HFF-Myc (cell line): ENCODE data around the gene VPS52.

Experiments
- DNase-seq: peaks from one replicate; pipeline ENCODE4 v3.0.0-alpha.2; 2011; ENCODE audit warnings: low read depth; ENCODE audit errors: extremely low read depth
- H3K4me3 ChIP-seq: replicated peaks from 2 replicates; pipeline ENCODE4 v1.5.1; 2011; ENCODE audit warnings: low read depth, mild to moderate bottlenecking, control low read depth, low read length
- TF ChIP-seq, protein P1 (sequence below): IDR thresholded peaks from 2 replicates; pipeline ENCODE4 v1.5.1; 2012; ENCODE audit warnings: mild to moderate bottlenecking, low read depth, low read length, control low read depth; ENCODE audit errors: missing control alignments

The VPS52 gene

DNA sequence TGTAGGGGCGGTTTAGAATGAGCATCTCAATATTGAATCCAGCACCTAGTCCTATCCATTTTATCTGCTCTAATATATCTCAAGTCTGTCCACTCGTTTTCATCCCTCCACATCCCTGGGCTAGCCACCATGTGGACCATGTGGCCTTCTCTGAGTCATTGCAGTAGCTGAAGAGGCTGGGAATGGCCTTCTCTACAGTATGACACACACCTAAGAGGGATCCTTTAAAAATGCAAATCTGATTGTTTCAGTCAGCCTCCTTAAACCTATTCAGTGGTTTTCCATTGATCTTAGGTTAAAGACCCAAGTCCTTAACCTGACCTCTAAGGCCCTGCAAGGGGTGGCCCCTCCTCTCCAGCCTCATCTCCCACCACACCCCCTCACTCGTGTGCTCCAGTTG is 54.0 kb downstream of the VPS52 start:
- no peak overlapping the region for H3K4me3 ChIP-seq
- no peak for DNase-seq
- TF ChIP-seq, protein P1, sequence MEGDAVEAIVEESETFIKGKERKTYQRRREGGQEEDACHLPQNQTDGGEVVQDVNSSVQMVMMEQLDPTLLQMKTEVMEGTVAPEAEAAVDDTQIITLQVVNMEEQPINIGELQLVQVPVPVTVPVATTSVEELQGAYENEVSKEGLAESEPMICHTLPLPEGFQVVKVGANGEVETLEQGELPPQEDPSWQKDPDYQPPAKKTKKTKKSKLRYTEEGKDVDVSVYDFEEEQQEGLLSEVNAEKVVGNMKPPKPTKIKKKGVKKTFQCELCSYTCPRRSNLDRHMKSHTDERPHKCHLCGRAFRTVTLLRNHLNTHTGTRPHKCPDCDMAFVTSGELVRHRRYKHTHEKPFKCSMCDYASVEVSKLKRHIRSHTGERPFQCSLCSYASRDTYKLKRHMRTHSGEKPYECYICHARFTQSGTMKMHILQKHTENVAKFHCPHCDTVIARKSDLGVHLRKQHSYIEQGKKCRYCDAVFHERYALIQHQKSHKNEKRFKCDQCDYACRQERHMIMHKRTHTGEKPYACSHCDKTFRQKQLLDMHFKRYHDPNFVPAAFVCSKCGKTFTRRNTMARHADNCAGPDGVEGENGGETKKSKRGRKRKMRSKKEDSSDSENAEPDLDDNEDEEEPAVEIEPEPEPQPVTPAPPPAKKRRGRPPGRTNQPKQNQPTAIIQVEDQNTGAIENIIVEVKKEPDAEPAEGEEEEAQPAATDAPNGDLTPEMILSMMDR, result no peak

DNA sequence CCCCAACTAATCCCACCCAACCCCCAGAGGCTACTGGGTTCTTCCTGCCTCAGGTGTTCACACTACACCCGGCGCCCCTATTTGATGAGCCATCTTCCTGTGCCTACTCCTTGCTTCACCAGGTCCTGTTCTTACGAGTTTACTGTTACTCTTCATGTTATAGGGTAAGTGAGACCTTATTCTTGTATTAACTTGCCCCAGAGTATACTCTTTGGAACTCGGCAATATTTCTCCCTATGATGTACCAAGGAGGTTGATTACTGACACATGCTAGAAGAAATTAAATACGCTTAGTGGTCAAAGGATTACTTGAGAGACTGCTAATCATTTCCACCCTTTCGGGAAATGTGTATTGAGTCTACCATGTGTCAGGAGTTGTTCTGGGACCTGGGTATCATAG is 54.4 kb downstream of the VPS52 start:
- no peak for DNase-seq
- no peak overlapping the region for H3K4me3 ChIP-seq
- TF ChIP-seq, protein P1, result no peak

DNA sequence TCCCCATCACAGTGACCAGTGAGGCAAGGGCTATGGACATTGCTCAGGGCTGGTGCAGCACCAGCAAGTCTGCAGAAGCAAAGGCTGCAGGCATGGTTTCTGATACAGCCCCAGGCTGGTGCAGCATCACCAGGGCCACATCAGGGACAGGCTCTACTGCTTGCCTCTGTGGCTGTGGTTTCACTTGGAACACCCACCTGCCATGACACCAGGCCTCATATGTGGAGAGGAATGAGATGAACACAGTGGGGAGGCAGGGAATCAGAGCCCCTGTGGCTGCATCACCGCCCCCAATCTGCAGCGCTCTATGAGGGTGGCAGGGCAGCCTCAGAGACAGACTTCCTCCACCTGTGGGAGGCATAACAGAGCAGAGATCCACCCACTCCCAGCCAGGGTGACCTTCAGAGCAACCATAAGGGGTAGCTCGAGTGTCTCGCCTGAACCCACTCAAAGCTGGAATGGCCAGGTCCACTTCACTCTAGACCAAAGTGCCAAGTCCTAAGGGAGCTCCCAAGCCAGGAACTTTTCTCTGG is 55.5 kb downstream of the VPS52 start:
- TF ChIP-seq, protein P1, result no peak
- DNase-seq, result no peak
- H3K4me3 ChIP-seq, result no peak overlapping the region

DNA sequence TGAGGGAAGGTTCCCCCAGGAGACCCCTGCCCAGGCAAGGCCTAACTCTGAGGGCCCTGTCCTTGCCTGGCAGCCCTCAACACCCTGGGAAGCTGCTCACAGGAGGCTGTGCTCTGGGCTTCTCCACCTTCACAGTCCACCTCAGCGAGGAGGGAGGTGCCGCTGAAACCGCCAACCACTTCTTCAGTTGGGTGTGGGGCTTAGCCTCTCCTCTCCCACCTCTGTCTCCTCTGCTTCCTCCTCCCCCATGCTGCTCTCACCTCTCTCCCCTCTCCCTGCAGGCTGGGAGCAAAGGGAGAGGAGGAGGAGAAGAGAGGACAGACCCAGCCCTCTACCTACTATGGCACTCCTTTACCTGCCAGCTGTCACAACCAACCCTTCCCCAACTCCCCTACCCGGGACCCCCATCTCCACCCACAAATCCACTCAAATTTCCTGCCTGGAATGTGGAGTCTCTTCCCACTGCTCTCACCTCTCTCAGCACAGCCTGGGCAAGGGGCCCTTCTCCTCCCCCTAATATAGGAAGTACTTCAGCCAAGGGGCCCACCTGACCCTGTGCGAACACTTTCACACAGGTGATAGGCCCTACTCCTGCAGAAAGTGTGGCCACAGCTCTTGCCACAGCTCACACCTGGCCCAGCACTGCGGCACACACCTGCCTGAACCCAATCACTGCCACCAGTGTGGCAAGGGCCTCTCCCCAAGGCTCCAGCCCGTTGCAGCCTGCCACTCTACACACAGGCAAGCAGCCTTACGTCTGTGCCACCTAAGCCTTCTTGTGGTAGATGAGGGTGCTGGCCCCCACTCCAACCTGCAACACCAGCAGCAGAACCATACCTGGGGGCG is 56.2 kb downstream of the VPS52 start:
- no peak for DNase-seq

DNA sequence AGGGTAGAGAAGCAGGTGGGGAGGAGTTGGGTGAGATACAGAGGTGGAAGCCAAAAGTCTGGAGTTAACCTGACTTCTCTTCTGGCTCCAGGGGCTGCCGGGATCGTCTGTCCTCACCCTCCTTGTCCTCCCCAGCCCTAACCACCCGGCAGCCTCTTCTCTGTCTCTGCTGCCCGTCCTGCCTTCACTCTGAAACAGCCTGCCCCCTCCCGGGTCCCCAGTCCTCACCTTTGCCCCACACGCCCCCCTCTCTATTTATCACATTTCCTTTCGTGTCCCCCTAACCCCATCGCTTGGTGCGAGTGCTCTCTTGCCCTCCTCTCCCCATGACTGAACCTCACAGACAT is 57.7 kb downstream of the VPS52 start:
- TF ChIP-seq, protein P1, result no peak
- no peak for DNase-seq
- H3K4me3 ChIP-seq, result peak overlapping the region; percentile 44; the same call in 1 of the 2 replicates

More for the DNA sequence above, 56.2 kb downstream of the VPS52 start:
- no peak overlapping the region for H3K4me3 ChIP-seq
- TF ChIP-seq, protein P1, result no peak

DNA sequence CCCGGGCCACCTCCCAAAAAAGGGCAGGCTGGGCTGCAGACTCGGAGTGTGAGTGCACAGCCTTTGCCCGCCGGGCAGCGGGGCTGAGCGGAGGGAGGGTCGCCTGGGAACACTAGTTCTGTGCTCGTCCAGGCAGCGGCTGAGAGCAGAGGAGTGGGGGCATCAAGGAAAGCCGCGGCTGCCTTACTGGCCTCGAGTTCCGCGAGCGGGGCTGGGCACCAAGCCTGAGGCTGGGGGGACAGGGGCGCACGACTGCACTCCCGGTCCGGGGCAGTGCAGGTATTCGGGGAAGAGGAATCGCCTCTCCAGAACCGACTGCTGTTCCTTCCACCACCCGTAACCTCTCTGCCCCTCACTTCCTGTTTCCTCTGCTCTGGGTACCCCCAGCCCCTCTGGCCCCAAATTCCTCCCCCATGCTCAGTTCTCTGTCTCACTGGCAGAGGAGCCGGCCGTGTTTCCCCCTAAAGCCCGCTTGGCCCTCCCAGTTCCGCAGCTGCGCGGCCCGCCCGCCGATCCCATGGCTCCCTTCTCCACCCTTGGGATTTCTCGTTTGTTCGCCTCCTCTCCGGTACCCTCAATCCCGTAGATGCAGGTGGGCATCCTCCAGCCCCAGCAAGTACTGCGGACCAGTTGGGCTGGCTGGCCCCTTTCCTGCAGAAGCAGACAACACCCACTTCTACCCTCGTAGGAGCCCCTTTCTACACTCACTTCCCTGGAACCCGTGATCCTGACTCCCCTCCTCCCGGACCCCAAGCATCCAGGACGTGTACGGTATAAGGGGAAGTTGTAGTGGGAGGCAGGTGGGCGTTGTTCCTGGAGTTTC is 58.3 kb downstream of the VPS52 start:
- H3K4me3 ChIP-seq, result peak overlapping the region; percentile 44
- TF ChIP-seq, protein P1, result no peak
- DNase-seq, result no peak
